ENCODE results near the gene SLC39A11.

- TF ChIP-seq CTCF (conservative IDR thresholded peaks at IDR 0.05 in 1 of 2, IDR thresholded peaks at IDR 0.05 in 1 of 2; ENCODE audit: extremely low read depth in 1 of 2, insufficient read depth in 1 of 2, low read depth in 1 of 2, low read length in 2 of 2) (no peak), EZH2 (IDR thresholded peaks at IDR 0.05; ENCODE audit: borderline replicate concordance, low read length) (no peak)
Measured at GRCh38 chr17:72901083-72901482, 191.4 kb downstream of the SLC39A11 start.
